Hepatocyte (in vitro differentiated cells): ENCODE data around the gene PRKAR1B. TPM values are rescaled to one million over a fixed set of nuclear protein-coding genes. Genes with fewer than 3 reads are reported as not detected.

Experiments
- DNase-seq: peaks from one replicate; pipeline ENCODE4 v3.0.0-alpha.2; 2016; ENCODE audit warnings: low spot score
- H2AFZ ChIP-seq: fragments of 200-600 bp; sonication (generic); 2 replicates; pipeline ENCODE4 v1.6.0; 2016; ENCODE audit warnings: antibody characterized with exemption, mild to moderate bottlenecking
- H3K27ac ChIP-seq: fragments of 200-600 bp; sonication (generic); 2 replicates; pipeline ENCODE4 v1.5.1; 2016; ENCODE audit warnings: mild to moderate bottlenecking
- H3K27me3 ChIP-seq: fragments of 200-600 bp; sonication (generic); 2 replicates; pipeline ENCODE4 v1.6.1; 2016
- H3K36me3 ChIP-seq: fragments of 200-600 bp; sonication (generic); replicated peaks from 2 replicates; pipeline ENCODE4 v1.5.1; 2016; ENCODE audit warnings: low read depth; ENCODE audit not compliant: insufficient read depth
- H3K4me1 ChIP-seq: fragments of 200-600 bp; sonication (generic); 2 replicates; pipeline ENCODE4 v1.5.1; 2016; ENCODE audit warnings: mild to moderate bottlenecking, moderate library complexity; ENCODE audit not compliant: insufficient read depth
- H3K4me2 ChIP-seq: fragments of 200-600 bp; sonication (generic); 2 replicates; pipeline ENCODE4 v1.6.0; 2016
- H3K4me3 ChIP-seq: fragments of 200-600 bp; sonication (generic); 2 replicates; pipeline ENCODE4 v1.5.1; 2016; ENCODE audit warnings: mild to moderate bottlenecking
- H3K79me2 ChIP-seq: fragments of 200-600 bp; sonication (generic); 2 replicates; pipeline ENCODE4 v1.6.0; 2017; ENCODE audit warnings: mild to moderate bottlenecking
- H3K9me2 ChIP-seq: fragments of 200-600 bp; sonication (generic); replicated peaks from 2 replicates; pipeline ENCODE4 v1.6.0; 2017; ENCODE audit warnings: mild to moderate bottlenecking; ENCODE audit not compliant: insufficient read depth
- H3K9me3 ChIP-seq: fragments of 200-600 bp; sonication (generic); 2 replicates; pipeline ENCODE4 v1.5.1; 2016; ENCODE audit warnings: low read depth, mild to moderate bottlenecking
- H4K20me1 ChIP-seq: fragments of 200-600 bp; sonication (generic); 2 replicates; pipeline ENCODE4 v1.6.0; 2016; ENCODE audit warnings: mild to moderate bottlenecking; ENCODE audit not compliant: insufficient read depth, poor library complexity, severe bottlenecking
- EZH2 ChIP-seq: fragments of 200-600 bp; sonication (generic); IDR thresholded peaks from 2 replicates; pipeline ENCODE4 v1.6.1; 2016; ENCODE audit warnings: antibody characterized with exemption, mild to moderate bottlenecking, borderline replicate concordance
- EZH2phosphoT487 ChIP-seq: fragments of 200-600 bp; sonication (generic); IDR thresholded peaks from one replicate; pipeline ENCODE4 v1.6.1; 2018; ENCODE audit warnings: antibody characterized with exemption, mild to moderate bottlenecking, low read depth, moderate library complexity; ENCODE audit not compliant: unreplicated experiment, severe bottlenecking
- WGBS: methylation state at CpG from one replicate; pipeline ENCODE4 v1.1.6; 2016; ENCODE audit warnings: low lambda C conversion rate; ENCODE audit errors: missing lambda C conversion rate; 5-methylcytosine and 5-hydroxymethylcytosine counted together
- polyA plus RNA-seq: library from polyadenylated mRNA; unstranded; fragments of >200 nt; fragmentation: Nextera tagmentation; extraction: Ambion mirVana; gene quantifications from 2 replicates; pipeline ENCODE4 v1.2.1, GENCODE V29; 2016
- total RNA-seq: library from RNA; depleted of rRNA; stranded (reverse); fragments of >200 nt; gene quantifications from 2 replicates; pipeline ENCODE4 v1.2.3, GENCODE V29; 2014
- TF ChIP-seq, protein P1 (sequence below): fragments of 200-600 bp; sonication (generic); IDR thresholded peaks from 2 replicates; pipeline ENCODE4 v1.5.1; 2016; ENCODE audit warnings: antibody characterized with exemption, mild to moderate bottlenecking; ENCODE audit not compliant: poor library complexity

The PRKAR1B gene
- total and polyA plus RNA-seq, 2 experiments from 2014 or later: 16.6 to 28.7 TPM

DNA sequence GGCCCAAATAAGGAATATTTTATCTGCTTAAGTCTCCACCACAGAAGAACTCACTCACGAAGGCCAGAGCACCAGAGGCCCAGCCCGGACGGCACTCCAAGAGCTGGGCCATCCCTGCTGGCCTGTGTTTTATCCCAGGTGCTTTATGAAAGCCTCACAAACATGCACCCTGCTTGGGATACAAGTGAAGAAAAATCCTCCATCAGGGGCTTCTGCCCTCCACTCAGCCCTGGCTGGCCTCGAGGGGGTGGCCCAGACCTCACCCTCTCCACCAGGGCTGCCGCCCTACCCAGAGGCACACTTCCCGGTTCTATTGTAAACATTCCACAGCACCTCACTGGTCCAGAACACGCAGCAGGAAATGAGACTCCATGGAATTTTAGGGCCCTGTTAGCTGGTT, 20.4 kb downstream of the PRKAR1B start:
- Histone ChIP-seq H2AFZ (no peak overlapping the region), H3K9me3 (no peaks in the 10 kb centered on the region), H3K36me3 (no peaks in the 10 kb centered on the region), H4K20me1 (no peaks in the 10 kb centered on the region), H3K4me1 (no peaks in the 10 kb centered on the region), H3K79me2 (peaks cover 7% of the 10 kb centered on the region), H3K9me2 (no peaks in the 10 kb centered on the region), H3K4me2 (no peak overlapping the region), H3K27ac (no peak overlapping the region), H3K4me3 (no peak overlapping the region), H3K27me3 (no peaks in the 10 kb centered on the region)
- TF ChIP-seq EZH2 (no peak), EZH2phosphoT487 (no peak)
- TF ChIP-seq, protein P1, sequence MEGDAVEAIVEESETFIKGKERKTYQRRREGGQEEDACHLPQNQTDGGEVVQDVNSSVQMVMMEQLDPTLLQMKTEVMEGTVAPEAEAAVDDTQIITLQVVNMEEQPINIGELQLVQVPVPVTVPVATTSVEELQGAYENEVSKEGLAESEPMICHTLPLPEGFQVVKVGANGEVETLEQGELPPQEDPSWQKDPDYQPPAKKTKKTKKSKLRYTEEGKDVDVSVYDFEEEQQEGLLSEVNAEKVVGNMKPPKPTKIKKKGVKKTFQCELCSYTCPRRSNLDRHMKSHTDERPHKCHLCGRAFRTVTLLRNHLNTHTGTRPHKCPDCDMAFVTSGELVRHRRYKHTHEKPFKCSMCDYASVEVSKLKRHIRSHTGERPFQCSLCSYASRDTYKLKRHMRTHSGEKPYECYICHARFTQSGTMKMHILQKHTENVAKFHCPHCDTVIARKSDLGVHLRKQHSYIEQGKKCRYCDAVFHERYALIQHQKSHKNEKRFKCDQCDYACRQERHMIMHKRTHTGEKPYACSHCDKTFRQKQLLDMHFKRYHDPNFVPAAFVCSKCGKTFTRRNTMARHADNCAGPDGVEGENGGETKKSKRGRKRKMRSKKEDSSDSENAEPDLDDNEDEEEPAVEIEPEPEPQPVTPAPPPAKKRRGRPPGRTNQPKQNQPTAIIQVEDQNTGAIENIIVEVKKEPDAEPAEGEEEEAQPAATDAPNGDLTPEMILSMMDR: no peak
- DNase-seq: peak; percentile 2
- 66% methylated on average over 7 of the region's 7 CpGs for WGBS

DNA sequence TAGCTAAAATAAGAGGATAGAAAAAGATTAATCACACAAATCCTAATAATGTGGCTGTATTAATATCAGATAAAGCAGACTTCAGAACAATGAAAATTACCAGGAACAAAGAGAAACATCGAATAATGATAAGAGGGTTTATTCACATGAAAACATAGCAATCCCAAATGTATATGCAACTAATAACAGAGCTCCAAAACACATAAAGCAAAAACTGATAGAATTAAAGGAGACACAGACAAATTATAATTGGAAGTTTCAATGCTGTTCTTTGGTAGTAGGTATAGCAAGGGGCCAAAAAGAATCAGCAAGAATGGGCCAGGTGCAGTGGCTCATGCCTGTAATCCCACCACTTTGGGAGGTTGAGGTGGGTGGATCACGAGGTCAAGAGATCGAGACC, 24.0 kb downstream of the PRKAR1B start:
- no peaks in the 10 kb centered on the region for H3K9me2 ChIP-seq
- no peaks in the 10 kb centered on the region for H4K20me1 ChIP-seq
- H3K36me3 ChIP-seq: no peaks in the 10 kb centered on the region
- TF ChIP-seq, protein P1: no peak
- TF ChIP-seq EZH2phosphoT487: no peak
- H3K27ac ChIP-seq: no peak overlapping the region
- H3K9me3 ChIP-seq: no peaks in the 10 kb centered on the region
- H3K4me1 ChIP-seq: no peaks in the 10 kb centered on the region
- no peak overlapping the region for H2AFZ ChIP-seq
- 98% methylated on average over 3 of the region's 3 CpGs for WGBS
- peaks cover 8% of the 10 kb centered on the region for H3K79me2 ChIP-seq
- no peaks in the 10 kb centered on the region for H3K27me3 ChIP-seq
- no peak overlapping the region for H3K4me2 ChIP-seq
- no peak overlapping the region for H3K4me3 ChIP-seq
- DNase-seq: no peak

DNA sequence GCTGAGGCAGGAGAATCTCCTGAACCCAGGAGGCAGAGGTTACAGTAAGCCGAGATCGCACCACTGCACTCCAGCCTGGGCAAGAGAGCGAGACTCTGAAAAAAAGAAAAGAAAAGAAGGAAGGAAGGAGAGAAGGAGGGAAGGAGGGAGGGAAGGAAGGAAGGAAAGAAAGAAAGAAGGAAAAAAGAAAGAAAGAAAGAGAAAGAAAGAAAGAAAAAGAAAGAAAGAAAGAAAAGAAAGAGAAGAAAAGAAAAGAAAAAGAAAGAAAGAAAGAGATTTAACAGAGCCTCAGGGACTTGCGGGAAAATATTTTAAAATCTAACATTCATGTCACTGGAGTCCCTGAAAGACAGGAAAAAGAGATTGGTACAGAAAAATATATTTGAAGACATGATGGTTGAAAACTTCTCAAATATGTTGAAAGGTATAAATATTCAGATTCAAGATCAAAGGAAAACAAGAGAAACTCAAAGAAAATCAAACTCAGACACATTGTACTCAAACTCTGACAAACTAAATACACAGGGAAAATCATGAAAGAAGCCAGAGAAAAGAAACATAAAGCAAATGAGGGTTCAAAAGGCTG, 25.9 kb downstream of the PRKAR1B start:
- no peak for DNase-seq
- Histone ChIP-seq H3K79me2 (peaks cover 8% of the 10 kb centered on the region), H3K4me3 (no peak overlapping the region), H3K4me1 (no peaks in the 10 kb centered on the region), H3K36me3 (no peaks in the 10 kb centered on the region), H3K9me3 (no peaks in the 10 kb centered on the region), H3K4me2 (no peak overlapping the region), H2AFZ (no peak overlapping the region), H3K27ac (no peak overlapping the region), H3K27me3 (no peaks in the 10 kb centered on the region), H4K20me1 (no peaks in the 10 kb centered on the region), H3K9me2 (no peaks in the 10 kb centered on the region)
- WGBS: 94% methylated on average over 4 of the region's 4 CpGs
- TF ChIP-seq EZH2phosphoT487 (no peak), EZH2 (no peak)
- TF ChIP-seq, protein P1: no peak
